Neuronal stem cell (in vitro differentiated cells): ENCODE measurements around the gene CNIH3.

Experiments used
- DNase-seq: peaks from one replicate; pipeline ENCODE4 v3.0.0-alpha.2; 2013; ENCODE audit warnings: low spot score
- H2AFZ ChIP-seq: one replicate; pipeline ENCODE4 v1.6.1; 2013; ENCODE audit warnings: mild to moderate bottlenecking, low read length, inconsistent platforms
- H2AK5ac ChIP-seq: 2 replicates; pipeline ENCODE4 v1.6.1; 2013; ENCODE audit warnings: low read depth, mild to moderate bottlenecking, inconsistent platforms, low read length, moderate library complexity, mixed read lengths
- H2BK120ac ChIP-seq: 2 replicates; pipeline ENCODE4 v1.6.1; 2013; ENCODE audit warnings: low read depth, mild to moderate bottlenecking, inconsistent platforms, low read length, moderate library complexity, mixed read lengths
- H2BK12ac ChIP-seq: one replicate; pipeline ENCODE4 v1.6.1; 2013; ENCODE audit warnings: low read length, inconsistent platforms
- H2BK15ac ChIP-seq: 2 replicates; pipeline ENCODE4 v1.6.1; 2013; ENCODE audit warnings: mild to moderate bottlenecking, low read length, inconsistent platforms, mixed read lengths
- H2BK5ac ChIP-seq: one replicate; pipeline ENCODE4 v1.6.1; 2013; ENCODE audit warnings: inconsistent platforms, mild to moderate bottlenecking, low read length, moderate library complexity
- H3K14ac ChIP-seq: one replicate; pipeline ENCODE4 v1.6.1; 2013; ENCODE audit warnings: low read length, inconsistent platforms
- H3K18ac ChIP-seq: 2 replicates; pipeline ENCODE4 v1.6.1; 2013; ENCODE audit warnings: low read length, inconsistent platforms
- H3K23ac ChIP-seq: 2 replicates; pipeline ENCODE4 v1.6.1; 2013; ENCODE audit warnings: low read depth, mild to moderate bottlenecking, mixed read lengths, low read length, inconsistent platforms; ENCODE audit not compliant: poor library complexity
- H3K27ac ChIP-seq: replicated peaks from 3 replicates; pipeline ENCODE4 v1.5.1; 2013; ENCODE audit warnings: low read length, inconsistent platforms
- H3K27me3 ChIP-seq, 3 experiments: 2 replicates each; pipeline ENCODE4 v1.6.1; 2013; ENCODE audit warnings: low read length in 3 of 3, mild to moderate bottlenecking in 2 of 3, inconsistent platforms in 1 of 3, low read depth in 1 of 3, mixed read lengths in 1 of 3, moderate library complexity in 1 of 3; ENCODE audit not compliant: control insufficient read depth in 3 of 3, insufficient read depth in 3 of 3
- H3K36me3 ChIP-seq, 2 donors: replicated peaks in 1 of 2; 2 replicates each; pipeline ENCODE4 v1.6.1; 2013; ENCODE audit warnings: low read length in 2 of 2; ENCODE audit not compliant: control insufficient read depth in 2 of 2, insufficient read depth in 2 of 2
- H3K4ac ChIP-seq: 2 replicates; pipeline ENCODE4 v1.6.1; 2013; ENCODE audit warnings: inconsistent platforms, mild to moderate bottlenecking, low read length, moderate library complexity
- H3K4me1 ChIP-seq, 2 donors: 1 replicate in 1 of 2; 2 replicates in 1 of 2; pipeline ENCODE4 v1.6.1; 2013; ENCODE audit warnings: low read length in 2 of 2, low read depth in 1 of 2; ENCODE audit not compliant: control insufficient read depth in 2 of 2, insufficient read depth in 1 of 2
- H3K4me2 ChIP-seq: one replicate; pipeline ENCODE4 v1.6.1; 2013; ENCODE audit warnings: mild to moderate bottlenecking, low read length, inconsistent platforms; ENCODE audit not compliant: insufficient read depth, poor library complexity, severe bottlenecking
- H3K4me3 ChIP-seq, 2 donors: 2 replicates each; pipeline ENCODE4 v1.5.1; 2013; ENCODE audit warnings: low read length in 2 of 2, mild to moderate bottlenecking in 2 of 2, inconsistent platforms in 1 of 2, moderate library complexity in 1 of 2
- H3K79me1 ChIP-seq: one replicate; pipeline ENCODE4 v1.6.1; 2013; ENCODE audit warnings: low read depth, mild to moderate bottlenecking, inconsistent platforms, low read length, moderate library complexity
- H3K9ac ChIP-seq: one replicate; pipeline ENCODE4 v1.6.1; 2013; ENCODE audit warnings: mild to moderate bottlenecking, low read depth, low read length, inconsistent platforms; ENCODE audit not compliant: poor library complexity
- H3K9me3 ChIP-seq, 2 donors: replicated peaks in 1 of 2; 2 replicates each; pipeline versions ENCODE3 to v1.6.1; 2013; ENCODE audit warnings: low read length in 2 of 2, mild to moderate bottlenecking in 2 of 2, inconsistent platforms in 1 of 2, low read depth in 1 of 2, mixed read lengths in 1 of 2, moderate library complexity in 1 of 2; ENCODE audit not compliant: control insufficient read depth in 2 of 2, insufficient read depth in 1 of 2
- H4K8ac ChIP-seq: one replicate; pipeline ENCODE4 v1.6.1; 2013; ENCODE audit warnings: low read depth, mild to moderate bottlenecking, inconsistent platforms, low read length, moderate library complexity
- H4K91ac ChIP-seq: one replicate; pipeline ENCODE4 v1.6.1; 2013; ENCODE audit warnings: low read length, low read depth, mild to moderate bottlenecking, inconsistent platforms; ENCODE audit not compliant: poor library complexity
- WGBS, 2 donors: extraction: QIAGEN DNeasy Blood & Tissue Kit; methylation state at CpG; one replicate each; pipeline ENCODE4 v1.1.7; 2013; ENCODE audit warnings: missing lambda C conversion rate in 2 of 2, mixed read lengths in 1 of 2; ENCODE audit not compliant: insufficient read length in 2 of 2, insufficient replicate concordance in 1 of 2; ENCODE audit errors: extremely low coverage in 2 of 2; 5-methylcytosine and 5-hydroxymethylcytosine counted together

Gene CNIH3

GRCh38 chr1:224613486-224613885 is 2.6 kb upstream of the CNIH3 start:
- Histone ChIP-seq H3K18ac (no peak overlapping the region), H3K4me3 (no peak overlapping the region), H2BK120ac (no peak overlapping the region), H4K8ac (no peak overlapping the region), H3K4ac (no peak overlapping the region), H3K9me3 (peaks cover 0 to 2% of the 10 kb centered on the region in 2 donors), H3K4me2 (no peak overlapping the region), H3K14ac (no peak overlapping the region), H2BK15ac (no peak overlapping the region), H3K4me1 (peaks cover 6 to 7% of the 10 kb centered on the region in 2 donors), H4K91ac (no peak overlapping the region), H2AFZ (no peak overlapping the region), H3K9ac (no peak overlapping the region), H2BK12ac (no peak overlapping the region), H3K79me1 (no peaks in the 10 kb centered on the region), H2AK5ac (no peak overlapping the region), H3K27ac (no peak overlapping the region), H3K23ac (no peak overlapping the region), H3K27me3 (peaks cover 23 to 57% (median 33%) of the 10 kb centered on the region in 3 experiments), H3K36me3 (no peaks in the 10 kb centered on the region), H2BK5ac (no peak overlapping the region)
- no CpG with 5 or more reads among the region's 6 CpGs for WGBS, 2 donors
- no peak for DNase-seq

- Histone ChIP-seq H3K27me3 (peaks cover 23 to 67% (median 50%) of the 10 kb centered on the region in 3 experiments), H3K4me1 (peaks cover 6 to 7% of the 10 kb centered on the region in 2 donors), H3K27ac (no peak overlapping the region), H2AFZ (peak overlapping the region; percentile 93), H3K4me2 (peak overlapping the region; percentile 94), H2BK15ac (no peak overlapping the region), H3K79me1 (no peaks in the 10 kb centered on the region), H3K4me3 (peak overlapping the region; percentile 12 to 78), H2BK120ac (no peak overlapping the region), H3K36me3 (no peaks in the 10 kb centered on the region), H4K8ac (no peak overlapping the region), H3K9me3 (peaks cover 2% of the 10 kb centered on the region in 2 donors), H2AK5ac (no peak overlapping the region), H3K9ac (no peak overlapping the region), H3K18ac (peak overlapping the region; percentile 72), H4K91ac (no peak overlapping the region), H3K14ac (no peak overlapping the region), H2BK5ac (no peak overlapping the region), H3K4ac (no peak overlapping the region), H2BK12ac (no peak overlapping the region), H3K23ac (peak overlapping the region; percentile 71)
- DNase-seq = peak; percentile 43
- no CpG with 5 or more reads among the region's 52 CpGs for WGBS, 2 donors
These were observed 766 bp downstream of the CNIH3 start for GRCh38 chr1:224616756-224617409.

- WGBS, 2 donors = no CpG with 5 or more reads among the region's 55 CpGs
- H3K36me3 ChIP-seq = no peaks in the 10 kb centered on the region
- no peak overlapping the region for H4K91ac ChIP-seq
- DNase-seq = no peak
- no peak overlapping the region for H4K8ac ChIP-seq
- no peak overlapping the region for H3K4ac ChIP-seq
- peak overlapping the region; percentile 71 for H3K23ac ChIP-seq
- H2AK5ac ChIP-seq = no peak overlapping the region
- no peak overlapping the region for H2BK15ac ChIP-seq
- peaks cover 6 to 7% of the 10 kb centered on the region in 2 donors for H3K4me1 ChIP-seq
- H3K79me1 ChIP-seq = no peaks in the 10 kb centered on the region
- H3K4me2 ChIP-seq = peak overlapping the region; percentile 94
- peak overlapping the region; percentile 93 for H2AFZ ChIP-seq
- H2BK5ac ChIP-seq = no peak overlapping the region
- H3K14ac ChIP-seq = peak overlapping the region; percentile 47
- H3K9ac ChIP-seq = no peak overlapping the region
- H3K4me3 ChIP-seq = no peak overlapping the region
- H2BK12ac ChIP-seq = no peak overlapping the region
- H3K18ac ChIP-seq = peak overlapping the region; percentile 8
- no peak overlapping the region for H2BK120ac ChIP-seq
- H3K27me3 ChIP-seq = peaks cover 23 to 69% (median 50%) of the 10 kb centered on the region in 3 experiments
- no peak overlapping the region for H3K27ac ChIP-seq
- H3K9me3 ChIP-seq = peaks cover 2% of the 10 kb centered on the region in 2 donors
These were observed 1.6 kb downstream of the CNIH3 start for GRCh38 chr1:224617410-224618355.

GRCh38 chr1:224619209-224619608 is 3.1 kb downstream of the CNIH3 start:
- H2AK5ac ChIP-seq = no peak overlapping the region
- H4K8ac ChIP-seq = no peak overlapping the region
- no peak overlapping the region for H2BK15ac ChIP-seq
- H3K27ac ChIP-seq = no peak overlapping the region
- H3K9me3 ChIP-seq = peaks cover 2% of the 10 kb centered on the region in 2 donors
- no peak overlapping the region for H4K91ac ChIP-seq
- no peaks in the 10 kb centered on the region for H3K36me3 ChIP-seq
- H2BK12ac ChIP-seq = no peak overlapping the region
- H3K18ac ChIP-seq = no peak overlapping the region
- no peak overlapping the region for H3K14ac ChIP-seq
- H3K4ac ChIP-seq = no peak overlapping the region
- no peak for DNase-seq
- H3K23ac ChIP-seq = no peak overlapping the region
- no peak overlapping the region for H3K4me3 ChIP-seq
- no peak overlapping the region for H2BK5ac ChIP-seq
- H3K27me3 ChIP-seq = peaks cover 23 to 61% (median 50%) of the 10 kb centered on the region in 3 experiments
- H2AFZ ChIP-seq = no peak overlapping the region
- H3K9ac ChIP-seq = no peak overlapping the region
- no peaks in the 10 kb centered on the region for H3K79me1 ChIP-seq
- H2BK120ac ChIP-seq = no peak overlapping the region
- no peak overlapping the region for H3K4me2 ChIP-seq
- H3K4me1 ChIP-seq = peaks cover 6 to 7% of the 10 kb centered on the region in 2 donors
- WGBS, 2 donors = no CpG with 5 or more reads among the region's 4 CpGs
